ENCODE measurements around the gene APLNR. TPM values are rescaled to one million over a fixed set of nuclear protein-coding genes. Genes with fewer than 3 reads are reported as not detected.
"Not testable (repeated sequence)": the region's sequence is repeated elsewhere in the genome, so short reads cannot be mapped to it uniquely, and the experiment has no call there.

Gene APLNR
- total RNA-seq: 1 to 10 TPM in 2 of 8 experiments, under 1 TPM in 6; 0.09 to 3.1 (median 0.48) TPM

DNA sequence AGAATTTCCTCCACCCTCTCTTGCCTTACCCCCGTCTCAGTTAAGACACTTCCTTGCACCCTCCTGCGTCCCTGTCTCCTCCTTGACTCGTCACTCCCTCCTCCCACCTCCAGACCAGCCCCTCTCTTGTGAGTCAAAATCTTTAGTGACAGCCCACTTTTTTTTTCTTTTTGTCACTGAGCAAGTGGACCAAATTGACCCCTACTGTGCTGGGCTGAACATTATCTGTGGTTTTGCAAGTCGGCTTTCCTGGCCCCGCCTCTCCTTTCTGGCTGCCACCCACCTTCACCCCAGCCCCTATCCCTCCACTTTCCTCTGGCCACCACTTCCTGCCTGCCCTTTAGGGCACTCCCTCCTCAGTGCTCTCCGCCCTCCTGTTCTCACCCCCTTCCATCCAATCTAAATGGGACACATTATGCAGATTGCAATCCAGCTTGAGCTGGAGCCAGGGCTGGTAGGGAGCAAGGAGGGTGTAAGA lies at the start of gene APLNR:
TSS of gene APLNR (minus strand) at position 47 of the 478 bp plus-strand sequence. CDS start 246 bp downstream, outside the sequence.
- peak in 7 of 8 experiments; percentile 59 to 94 (median 83) for ATAC-seq (replicated peaks in 6 of 8)
- WGBS, 10 experiments: 0 to 80% (median 40%) methylated on average over 1 of the region's 6 CpGs; no CpG with 5 or more reads in 7 of the 10 experiments
- in situ Hi-C loops (cut with MboI; ENCODE audit: low pct_unique_long_range_greater_than_20kb in 2 of 9, low sequenced_read_pairs in 9 of 9, unreplicated experiment in 9 of 9): loop anchor here in 3 of 9 experiments (25.0 kb wide), 3 partner anchors 100 to 400 kb away; no protein-coding TSS in a partner anchor
- H3K4me3 ChIP-seq: no peak within 1 kb of the TSS
- no peak within 1 kb of the TSS for H3K27ac ChIP-seq
- H3K4me1 ChIP-seq (replicated peaks in 1 of 2): peaks cover 26 to 32% of the 10 kb centered on the region in 2 donors

GRCh38 chr11:57283231-57283990 lies 46.4 kb upstream of the APLNR start:
- no peak overlapping the region for H3K27ac ChIP-seq
- no peak overlapping the region for H3K4me3 ChIP-seq
- in situ Hi-C loops (cut with MboI; ENCODE audit: low pct_unique_long_range_greater_than_20kb in 2 of 9, low sequenced_read_pairs in 9 of 9, unreplicated experiment in 9 of 9): no loop called here
- peak in 2 of 8 experiments; percentile 43 to 53 for ATAC-seq (replicated peaks in 6 of 8)
- 40 to 100% (median 63%) methylated on average over 1 to 2 of the region's 2 CpGs; no CpG with 5 or more reads in 2 of the 10 experiments for WGBS, 10 experiments
- H3K4me1 ChIP-seq (replicated peaks in 1 of 2): peaks cover 8 to 10% of the 10 kb centered on the region in 2 donors

GRCh38 chr11:57281546-57281945 lies 44.5 kb upstream of the APLNR start:
- H3K4me3 ChIP-seq; H3K27ac ChIP-seq; ATAC-seq (replicated peaks in 6 of 8); in situ Hi-C loops (cut with MboI; ENCODE audit: low pct_unique_long_range_greater_than_20kb in 2 of 9, low sequenced_read_pairs in 9 of 9, unreplicated experiment in 9 of 9); H3K4me1 ChIP-seq (replicated peaks in 1 of 2): not testable (repeated sequence)
- 40 to 100% (median 78%) methylated on average over 1 to 4 of the region's 6 CpGs; no CpG with 5 or more reads in 4 of the 10 experiments for WGBS, 10 experiments

- no peak overlapping the region for H3K4me3 ChIP-seq
- 67 to 100% (median 86%) methylated on average over 1 to 4 of the region's 5 CpGs; no CpG with 5 or more reads in 2 of the 10 experiments for WGBS, 10 experiments
- in situ Hi-C loops (cut with MboI; ENCODE audit: low pct_unique_long_range_greater_than_20kb in 2 of 9, low sequenced_read_pairs in 9 of 9, unreplicated experiment in 9 of 9): loop anchor here in 1 of 9 experiments (10.0 kb wide), 1 partner anchor 154 kb away; no protein-coding TSS in a partner anchor
- peaks cover 9% of the 10 kb centered on the region in 2 donors for H3K4me1 ChIP-seq (replicated peaks in 1 of 2)
- no peak overlapping the region for H3K27ac ChIP-seq
- ATAC-seq (replicated peaks in 6 of 8): peak in 1 of 8 experiments; percentile 29
Observed at GRCh38 chr11:57279116-57279515, 42.1 kb upstream of the APLNR start.

DNA sequence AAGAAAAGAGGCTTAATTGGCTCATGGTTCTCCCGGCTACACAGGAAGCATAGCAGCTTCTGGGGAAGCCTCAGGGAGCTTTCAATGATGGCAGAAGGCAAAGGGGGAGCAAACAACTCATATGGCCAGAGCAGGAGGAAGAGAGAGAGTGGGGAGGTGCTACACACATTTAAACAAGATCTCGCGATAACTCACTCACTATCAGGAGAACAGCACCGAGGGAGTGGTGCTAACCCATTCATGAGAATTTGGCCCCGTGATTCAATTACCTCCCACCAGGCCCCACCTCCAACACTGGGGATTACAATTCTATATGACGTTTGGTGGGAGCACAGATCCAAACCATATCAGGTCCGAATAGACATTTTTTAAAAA lies 41.7 kb upstream of the APLNR start:
- 66 to 100% (median 88%) methylated on average over 1 to 6 of the region's 7 CpGs; no CpG with 5 or more reads in 2 of the 10 experiments for WGBS, 10 experiments
- Histone ChIP-seq H3K4me3 (no peak overlapping the region), H3K4me1 (replicated peaks in 1 of 2) (peaks cover 9% of the 10 kb centered on the region in 2 donors), H3K27ac (no peak overlapping the region)
- in situ Hi-C loops (cut with MboI; ENCODE audit: low pct_unique_long_range_greater_than_20kb in 2 of 9, low sequenced_read_pairs in 9 of 9, unreplicated experiment in 9 of 9): loop anchor here in 1 of 9 experiments (10.0 kb wide), 1 partner anchor 154 kb away; no protein-coding TSS in a partner anchor
- ATAC-seq (replicated peaks in 6 of 8): no peak

- in situ Hi-C loops (cut with MboI; ENCODE audit: low pct_unique_long_range_greater_than_20kb in 2 of 9, low sequenced_read_pairs in 9 of 9, unreplicated experiment in 9 of 9): loop anchor here in 1 of 9 experiments (10.0 kb wide), 1 partner anchor 153 kb away; no protein-coding TSS in a partner anchor
- Histone ChIP-seq H3K27ac (no peak overlapping the region), H3K4me1 (replicated peaks in 1 of 2) (peaks cover 9% of the 10 kb centered on the region in 2 donors), H3K4me3 (no peak overlapping the region)
- ATAC-seq (replicated peaks in 6 of 8): peak; percentile 84 to 98 (median 90)
- 0 to 42% (median 16%) methylated on average over 2 to 14 of the region's 14 CpGs; no CpG with 5 or more reads in 1 of the 10 experiments for WGBS, 10 experiments
Observed at GRCh38 chr11:57277845-57278720, 41.0 kb upstream of the APLNR start.

DNA sequence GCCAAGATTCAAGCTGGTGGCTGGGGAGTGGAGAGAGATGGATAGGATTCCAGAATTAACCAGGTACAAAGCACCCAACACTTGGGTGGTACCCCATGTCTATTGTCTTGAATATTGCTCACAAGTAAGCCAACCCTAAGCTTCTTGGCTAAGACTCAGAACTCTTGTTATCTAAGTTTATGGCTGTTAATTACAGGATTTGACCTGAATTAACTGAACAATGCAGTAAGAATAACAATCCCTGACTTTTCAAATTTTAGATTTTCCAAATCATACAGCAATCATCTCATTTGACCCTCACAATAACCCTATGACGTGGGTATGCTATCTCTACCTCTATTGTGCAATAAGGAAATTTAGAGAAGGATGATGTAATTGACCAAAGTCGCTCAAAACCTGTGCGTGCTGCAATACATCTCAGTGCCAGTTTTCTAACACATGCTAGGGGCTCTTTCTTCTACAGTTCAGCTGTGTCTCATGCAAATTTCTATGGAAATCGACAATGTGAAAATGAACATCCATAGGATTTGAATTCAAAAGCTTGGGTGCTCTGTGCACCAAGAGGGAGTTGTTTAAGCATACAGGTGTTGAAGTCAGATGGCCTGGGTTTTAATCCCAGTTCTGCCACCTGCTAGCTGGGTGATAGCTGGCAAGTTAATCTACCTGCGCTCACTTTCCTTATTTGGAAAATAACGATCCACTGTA lies 40.1 kb upstream of the APLNR start:
- peaks cover 9% of the 10 kb centered on the region in 2 donors for H3K4me1 ChIP-seq (replicated peaks in 1 of 2)
- H3K4me3 ChIP-seq: no peak overlapping the region
- no peak overlapping the region for H3K27ac ChIP-seq
- in situ Hi-C loops (cut with MboI; ENCODE audit: low pct_unique_long_range_greater_than_20kb in 2 of 9, low sequenced_read_pairs in 9 of 9, unreplicated experiment in 9 of 9): loop anchor here in 1 of 9 experiments (10.0 kb wide), 1 partner anchor 152 kb away; no protein-coding TSS in a partner anchor
- no peak for ATAC-seq (replicated peaks in 6 of 8)
- 32 to 100% (median 69%) methylated on average over 3 to 6 of the region's 6 CpGs; no CpG with 5 or more reads in 2 of the 10 experiments for WGBS, 10 experiments

DNA sequence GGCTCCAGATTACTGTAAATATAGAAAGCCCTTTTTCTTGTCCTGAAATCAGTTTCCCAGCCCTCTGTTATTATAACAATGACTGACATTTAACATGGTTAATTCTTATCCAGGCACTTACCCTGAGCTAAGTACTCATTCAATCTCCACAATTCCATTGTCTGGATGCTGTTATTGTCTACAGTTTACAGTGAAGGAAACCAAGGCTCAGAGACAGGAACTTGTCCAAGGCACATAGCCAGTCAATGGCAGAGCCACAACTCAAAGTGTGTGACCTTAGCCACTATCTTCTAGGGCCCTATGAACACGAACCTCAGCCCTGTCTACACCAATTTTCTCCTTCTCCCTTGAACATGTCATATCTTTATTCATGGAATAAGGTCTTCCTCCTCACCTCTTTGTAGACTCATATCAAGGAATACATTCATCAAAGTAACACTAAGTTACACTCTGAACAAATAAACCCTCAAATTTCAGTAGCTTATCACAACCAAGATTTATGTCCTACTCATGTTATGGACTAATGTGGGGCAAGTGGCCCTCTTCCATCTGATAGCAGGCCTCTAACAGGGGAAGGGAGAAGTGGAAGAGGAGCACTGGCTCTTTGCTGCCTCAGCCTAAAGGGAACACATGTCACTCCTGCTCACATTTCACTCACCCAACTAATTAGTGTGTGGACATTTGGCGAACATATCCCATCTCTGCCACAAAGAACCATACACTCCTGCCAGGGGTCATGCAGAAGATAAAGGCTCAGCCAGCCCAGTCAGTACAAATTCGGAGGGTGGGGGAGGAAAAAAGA lies 39.3 kb upstream of the APLNR start:
- in situ Hi-C loops (cut with MboI; ENCODE audit: low pct_unique_long_range_greater_than_20kb in 2 of 9, low sequenced_read_pairs in 9 of 9, unreplicated experiment in 9 of 9): loop anchor here in 1 of 9 experiments (10.0 kb wide), 1 partner anchor 152 kb away; no protein-coding TSS in a partner anchor
- WGBS, 10 experiments: 0 to 100% (median 60%) methylated on average over 1 to 2 of the region's 3 CpGs; no CpG with 5 or more reads in 3 of the 10 experiments
- Histone ChIP-seq H3K4me3 (no peak overlapping the region), H3K27ac (no peak overlapping the region), H3K4me1 (replicated peaks in 1 of 2) (peaks cover 9% of the 10 kb centered on the region in 2 donors)
- no peak for ATAC-seq (replicated peaks in 6 of 8)

DNA sequence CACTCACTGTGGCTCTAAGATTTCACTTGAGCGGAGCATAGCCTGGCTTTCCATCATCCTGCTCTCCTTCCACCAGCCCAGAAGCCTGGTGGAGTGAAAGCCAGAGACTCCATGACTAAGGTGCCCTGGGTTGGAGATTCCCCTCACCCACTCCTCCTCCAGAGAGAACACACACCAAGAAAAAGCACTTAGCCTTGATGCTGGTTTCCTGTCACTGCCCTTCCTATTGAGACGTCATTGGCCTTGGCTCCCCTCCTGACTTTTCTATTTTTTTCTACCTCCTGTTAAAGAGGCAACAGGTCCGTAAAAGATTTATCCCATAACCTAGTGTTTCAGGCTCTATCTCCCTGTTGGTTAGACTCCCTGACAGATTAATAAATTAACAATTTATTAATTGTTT lies 38.5 kb upstream of the APLNR start:
- in situ Hi-C loops (cut with MboI; ENCODE audit: low pct_unique_long_range_greater_than_20kb in 2 of 9, low sequenced_read_pairs in 9 of 9, unreplicated experiment in 9 of 9): loop anchor here in 1 of 9 experiments (10.0 kb wide), 1 partner anchor 151 kb away; no protein-coding TSS in a partner anchor
- Histone ChIP-seq H3K27ac (no peak overlapping the region), H3K4me3 (no peak overlapping the region), H3K4me1 (replicated peaks in 1 of 2) (peaks cover 9% of the 10 kb centered on the region in 2 donors)
- no peak for ATAC-seq (replicated peaks in 6 of 8)
- WGBS, 10 experiments: 50 to 100% (median 86%) methylated on average over 1 to 3 of the region's 3 CpGs; no CpG with 5 or more reads in 5 of the 10 experiments

DNA sequence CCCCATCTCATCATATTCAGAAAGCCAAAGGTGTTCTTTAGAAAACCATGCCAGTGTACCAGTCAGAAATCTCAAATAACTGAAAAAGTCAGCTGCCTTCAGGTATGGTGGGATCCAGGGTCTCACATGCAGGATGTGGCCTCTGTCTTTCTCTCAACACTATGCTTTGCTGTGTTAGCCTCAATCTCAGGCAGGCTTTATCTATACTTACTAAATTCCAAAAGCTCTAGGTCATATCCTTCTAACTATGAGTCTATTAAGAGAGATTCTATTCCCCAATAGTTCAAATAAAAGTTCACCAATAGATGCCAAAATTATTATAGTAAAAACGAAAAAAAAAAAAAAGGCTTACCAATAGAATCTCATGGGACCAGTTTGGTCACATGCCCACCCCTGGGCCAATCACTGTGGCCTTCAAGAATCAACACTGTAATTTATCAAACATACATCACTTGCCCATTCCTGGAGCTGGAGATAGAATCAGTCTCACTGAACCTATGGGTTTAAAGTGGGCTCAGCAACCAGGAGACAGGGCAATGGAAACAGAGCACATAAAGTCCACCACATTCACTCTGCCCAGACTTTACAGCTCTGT lies 38.0 kb upstream of the APLNR start:
- ATAC-seq (replicated peaks in 6 of 8): no peak
- 0 to 57% (median 14%) methylated on average over 1 of the region's 1 CpG; no CpG with 5 or more reads in 5 of the 10 experiments for WGBS, 10 experiments
- Histone ChIP-seq H3K4me3 (no peak overlapping the region), H3K4me1 (replicated peaks in 1 of 2) (peaks cover 9% of the 10 kb centered on the region in 2 donors), H3K27ac (no peak overlapping the region)
- in situ Hi-C loops (cut with MboI; ENCODE audit: low pct_unique_long_range_greater_than_20kb in 2 of 9, low sequenced_read_pairs in 9 of 9, unreplicated experiment in 9 of 9): loop anchor here in 3 of 9 experiments (10.0 to 25.0 kb wide), 3 partner anchors 150 to 1338 kb away; partner anchors contain the start of gene OR5I1 (in 1 of the 3)
